NCI-H2081 treated with DMSO at 0.1 percent for 48 hours (cell line): ENCODE data around the gene NES.

Experiments
- DNase-seq: peaks from one replicate; lab custom pipeline; 2025; lab: John Stamatoyannopoulos, UW

Gene NES

GRCh38 chr1:156618853-156619581, 58.2 kb downstream of the NES start, which contains the start of gene HAPLN2:
HAPLN2 (plus strand) TSS chr1:156619415; CDS start chr1:156623491, 4,076 bp downstream.
- no peak for DNase-seq
